Stimulated activated CD4-positive, alpha-beta T cell treated with anti-CD3 and anti-CD28 coated beads, Interleukin-12 subunit alpha, Interleukin-12 subunit beta, amount 100 ng/mL, for 4 hours (primary cell): Measurements from ENCODE around the gene AGMO.
"Not testable (repeated sequence)": the region's sequence is repeated elsewhere in the genome, so short reads cannot be mapped to it uniquely, and the experiment has no call there.

Experiments
- DNase-seq: peaks from one replicate; pipeline ENCODE4 v3.0.0-alpha.2; 2020

The AGMO gene

DNA sequence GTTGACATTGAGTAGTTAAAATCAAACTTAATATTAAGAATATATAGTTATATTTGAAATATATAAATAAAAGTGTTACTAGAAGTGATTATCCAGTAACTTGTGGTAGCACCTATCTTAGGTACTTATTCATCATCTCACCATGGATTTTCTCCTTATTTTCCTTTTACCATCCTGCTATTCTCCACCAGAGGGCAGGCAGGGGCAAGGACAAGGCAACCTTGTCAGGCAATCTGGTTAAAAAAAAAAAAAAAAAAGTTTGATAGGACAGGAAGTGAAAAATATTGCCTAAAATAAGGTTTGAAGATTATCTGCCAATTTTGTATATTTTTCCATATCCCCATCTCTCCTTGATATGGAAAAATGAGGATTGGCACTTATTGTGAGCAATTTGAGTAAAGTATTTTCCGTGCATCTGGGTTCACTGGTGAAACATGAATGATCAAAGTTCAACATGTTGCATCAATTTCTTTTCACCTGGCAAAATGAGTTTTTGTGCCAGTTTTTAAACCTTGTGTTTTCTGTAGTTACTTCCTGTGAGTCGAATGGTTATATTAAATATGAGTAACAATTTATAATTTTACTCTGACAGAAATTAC, 256.7 kb downstream of the AGMO start:
- no peak for DNase-seq

DNA sequence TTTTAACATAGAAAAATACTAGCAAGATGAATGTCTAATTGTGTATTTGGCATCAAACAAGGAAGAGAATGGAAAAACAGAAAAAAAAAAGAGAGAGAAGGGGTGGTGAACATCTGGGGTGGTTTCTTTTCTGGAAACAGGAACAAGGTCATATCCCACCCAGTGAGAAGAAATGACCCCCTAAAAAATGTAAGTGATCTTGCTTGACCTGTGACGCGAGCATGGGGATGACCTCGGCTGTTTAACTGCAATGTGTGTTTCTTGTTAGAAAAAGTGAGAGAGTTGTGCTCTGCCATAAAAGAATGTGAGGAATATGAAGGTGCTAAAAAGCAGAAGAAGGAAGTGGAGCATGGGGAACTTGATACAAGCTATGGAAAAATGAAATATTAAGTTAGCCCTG, 258.5 kb downstream of the AGMO start:
- no peak for DNase-seq

DNA sequence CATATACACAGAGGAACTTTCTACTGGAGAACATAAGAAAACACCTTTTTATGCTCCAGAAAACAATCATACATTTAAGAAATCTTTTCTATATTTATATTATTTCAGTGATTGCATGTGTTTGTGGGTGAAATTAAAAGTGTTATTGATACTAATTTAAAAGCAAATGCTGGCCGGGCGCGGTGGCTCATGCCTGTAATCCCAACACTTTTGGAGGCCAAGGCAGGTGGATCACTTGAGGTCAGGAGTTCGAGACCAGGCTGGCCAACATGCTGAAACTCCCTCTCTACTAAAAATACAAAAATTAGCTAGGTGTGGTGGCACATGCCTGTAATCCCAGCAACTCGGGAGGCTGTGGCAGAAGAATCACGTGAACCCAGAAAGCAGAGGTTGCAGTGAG, 260.8 kb downstream of the AGMO start:
- not testable (repeated sequence) for DNase-seq

DNA sequence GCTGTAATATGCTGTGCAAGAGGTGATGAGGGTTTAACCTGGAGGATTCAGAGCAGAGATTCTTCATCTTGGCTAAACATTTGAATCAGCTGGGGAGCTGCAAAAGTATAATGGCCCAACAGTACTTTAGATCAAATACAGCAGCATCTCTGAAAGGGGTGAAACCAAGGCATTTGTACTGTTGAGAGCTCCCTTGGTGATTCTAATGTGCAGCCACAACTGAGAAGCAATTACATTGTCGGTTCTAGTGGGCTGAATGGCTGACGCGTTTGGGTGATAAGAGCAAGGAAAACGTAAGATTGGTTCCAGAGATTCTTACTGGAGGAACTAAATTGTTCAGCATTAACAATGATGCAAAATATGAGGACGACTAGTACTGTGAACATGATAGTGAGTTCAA, 269.7 kb downstream of the AGMO start:
- DNase-seq, result no peak

DNA sequence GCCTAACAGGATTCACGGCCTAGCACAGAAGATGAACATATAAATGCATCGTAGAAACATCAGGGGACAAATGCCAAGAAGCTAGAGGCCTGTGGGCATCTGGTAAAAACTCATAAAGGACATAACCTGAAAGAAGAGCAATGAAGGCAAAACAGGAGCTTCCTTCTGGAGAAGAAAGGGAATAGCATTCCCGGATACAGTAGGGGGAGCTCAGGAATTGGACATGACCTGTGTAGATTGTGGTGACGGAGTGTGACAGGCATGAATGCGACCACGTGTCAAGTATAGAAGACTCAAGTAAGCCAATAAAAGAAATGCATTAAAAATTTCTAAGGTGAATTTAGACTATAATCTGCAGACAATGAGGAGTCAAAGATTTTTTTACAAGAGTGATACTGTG, 270.1 kb downstream of the AGMO start:
- DNase-seq, result no peak

DNA sequence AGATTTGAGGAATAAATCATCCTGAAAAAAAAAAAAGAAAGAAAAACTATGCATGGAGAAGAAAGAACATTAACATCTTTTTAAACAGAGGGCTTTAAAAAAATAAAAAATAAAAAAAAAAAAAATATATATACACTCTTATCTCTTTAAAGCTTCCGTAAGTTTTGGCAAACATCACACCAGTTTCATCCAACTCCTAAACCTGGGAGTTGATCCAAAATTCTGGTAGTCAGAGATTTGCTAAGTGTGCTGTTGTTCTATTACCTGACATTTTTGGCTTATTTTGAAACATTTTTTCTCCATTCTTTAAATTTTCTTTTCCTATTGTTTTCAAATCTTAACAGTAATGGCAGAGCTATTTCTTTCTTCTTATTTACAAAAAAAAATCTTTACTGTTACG, 273.1 kb downstream of the AGMO start:
- DNase-seq, result no peak

DNA sequence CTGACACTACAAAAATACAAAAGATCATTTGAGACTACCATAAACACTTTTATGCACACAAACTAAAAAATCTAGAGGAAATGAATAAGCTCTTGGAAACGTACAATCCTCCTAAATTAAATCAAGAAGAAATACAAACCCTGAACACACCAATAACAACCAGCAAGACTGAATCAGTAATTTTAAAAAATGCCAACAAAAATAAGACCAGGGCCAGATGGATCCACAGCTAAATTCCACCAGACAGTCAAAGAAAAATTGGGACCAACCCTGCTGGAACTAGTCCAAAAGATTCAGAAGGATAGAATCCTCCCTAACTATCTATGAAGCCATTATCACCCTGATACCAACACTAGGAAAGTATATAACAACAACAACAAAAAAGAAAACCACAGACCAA, 277.4 kb downstream of the AGMO start:
- DNase-seq, result no peak

DNA sequence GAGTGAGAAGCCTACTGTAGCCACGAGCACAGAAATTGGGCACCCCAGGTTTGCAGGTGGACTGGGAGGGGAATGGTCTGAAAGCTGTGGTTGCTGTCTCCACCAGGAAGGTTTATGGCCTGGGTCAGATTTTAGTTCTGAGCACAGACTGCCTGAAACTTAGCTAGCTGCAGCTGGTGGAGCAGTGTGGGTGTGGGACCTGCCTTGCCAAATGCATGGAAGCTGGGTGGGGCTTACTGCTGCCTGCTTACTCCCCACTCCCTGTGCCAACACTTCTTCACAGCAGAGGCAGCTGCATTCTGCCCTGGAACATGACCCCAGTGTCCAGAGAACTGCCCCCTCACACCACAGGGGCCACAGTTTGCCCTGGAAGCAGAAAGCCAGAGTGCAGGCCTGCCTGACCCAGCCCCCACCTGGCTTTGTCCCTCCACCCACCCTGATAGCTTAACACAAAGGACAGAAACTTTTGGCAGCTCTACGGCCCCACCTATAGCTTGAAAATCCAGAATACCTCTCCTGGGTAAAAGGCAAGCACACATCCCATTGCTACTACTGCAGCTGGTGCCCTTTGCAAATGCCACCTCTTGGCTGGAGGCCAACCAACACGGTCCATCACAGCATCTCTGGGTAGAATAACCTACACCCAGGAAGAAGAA, 281.6 kb downstream of the AGMO start:
- no peak for DNase-seq

DNA sequence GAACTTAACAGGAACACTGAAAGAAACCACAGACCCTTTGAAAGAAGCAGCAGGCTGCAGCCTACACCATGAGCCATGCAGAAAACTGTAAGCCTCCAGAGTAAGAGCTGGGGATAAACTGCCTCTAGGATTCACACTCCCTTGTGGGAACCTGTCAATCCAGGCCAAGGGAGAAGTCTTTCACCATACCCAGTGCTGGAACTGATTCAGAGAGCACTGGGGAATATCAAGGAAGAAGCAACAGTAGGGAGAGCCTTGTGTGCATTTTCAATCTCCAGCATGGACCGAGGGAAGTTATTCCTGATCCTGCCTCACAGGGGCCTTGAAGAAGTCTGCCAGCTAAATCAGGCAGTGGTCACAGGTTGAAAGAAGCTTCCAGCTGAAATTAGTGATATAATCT, 282.2 kb downstream of the AGMO start:
- no peak for DNase-seq

DNA sequence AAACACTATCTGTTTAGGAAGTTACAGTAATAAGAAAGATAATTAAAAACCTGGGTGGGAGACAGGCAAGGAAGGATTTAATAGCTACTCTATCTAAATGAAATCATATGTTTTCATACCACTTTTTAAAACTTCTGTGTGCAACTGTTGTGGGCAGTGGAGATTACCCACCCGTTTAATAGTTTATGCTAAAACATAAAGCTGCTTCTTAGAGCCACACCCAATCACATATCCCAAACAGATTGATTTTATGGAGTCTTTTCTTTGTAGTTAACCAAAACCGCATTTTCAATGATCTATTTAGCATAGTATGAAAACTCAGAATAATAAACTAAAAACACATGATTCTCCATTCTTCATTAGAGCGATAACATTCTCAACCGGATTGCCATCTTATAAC, 304.1 kb downstream of the AGMO start:
- no peak for DNase-seq

DNA sequence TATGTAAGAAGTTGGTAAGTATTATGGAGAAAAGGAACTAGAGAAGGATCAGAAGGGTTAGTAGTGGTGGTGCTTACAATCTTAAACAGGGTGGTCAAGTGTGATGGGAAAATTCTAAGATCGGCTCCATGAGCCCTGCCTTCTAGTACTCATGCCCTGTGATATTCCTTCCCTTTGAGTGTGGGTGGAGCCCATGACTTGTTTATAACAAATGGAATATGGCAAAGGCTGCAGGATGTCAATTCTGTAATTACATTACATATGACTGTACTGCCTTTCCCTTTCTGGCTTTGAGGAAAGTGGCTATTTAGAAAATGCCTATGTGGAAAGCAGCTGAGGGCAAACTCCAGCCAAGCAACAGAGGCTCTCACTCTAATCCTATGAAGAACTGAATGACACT, 309.6 kb downstream of the AGMO start:
- no peak for DNase-seq

DNA sequence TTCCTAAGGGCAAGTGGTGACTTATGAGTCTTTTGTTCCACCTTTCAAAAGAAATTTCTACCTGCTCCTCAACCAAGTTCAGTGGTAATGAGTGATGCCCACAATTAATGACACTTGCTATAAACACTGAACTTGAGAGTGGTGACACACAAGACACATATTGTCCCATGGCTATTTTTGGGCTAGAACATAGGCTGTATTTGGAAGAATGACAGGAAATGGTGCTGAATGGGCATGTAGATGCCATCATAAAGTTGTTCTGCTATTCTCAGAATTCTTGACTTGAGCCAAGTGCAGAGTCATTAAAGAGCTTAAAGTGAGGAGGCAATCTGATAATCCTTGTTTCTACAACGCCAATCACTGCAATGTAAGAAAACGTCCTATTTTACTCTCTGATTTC, 313.3 kb downstream of the AGMO start:
- DNase-seq, result no peak

DNA sequence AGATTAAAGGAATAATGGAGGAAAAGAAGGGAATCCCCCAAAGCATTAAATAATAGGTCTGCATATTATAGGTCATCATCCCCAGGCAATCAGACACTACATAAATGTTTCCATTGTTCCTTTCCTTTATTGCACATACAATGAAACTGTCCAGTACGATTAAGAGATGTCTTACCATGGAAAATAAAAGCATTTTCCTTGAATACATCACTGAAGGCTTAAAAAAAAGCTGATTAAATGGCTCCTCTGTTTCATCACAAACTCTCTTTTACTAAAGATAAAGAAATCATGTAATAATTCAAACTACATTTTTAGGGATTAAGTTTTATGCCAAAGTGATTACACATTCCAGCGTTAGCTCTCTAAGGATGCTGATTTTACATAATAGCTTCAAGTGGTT, 316.0 kb downstream of the AGMO start:
- no peak for DNase-seq

DNA sequence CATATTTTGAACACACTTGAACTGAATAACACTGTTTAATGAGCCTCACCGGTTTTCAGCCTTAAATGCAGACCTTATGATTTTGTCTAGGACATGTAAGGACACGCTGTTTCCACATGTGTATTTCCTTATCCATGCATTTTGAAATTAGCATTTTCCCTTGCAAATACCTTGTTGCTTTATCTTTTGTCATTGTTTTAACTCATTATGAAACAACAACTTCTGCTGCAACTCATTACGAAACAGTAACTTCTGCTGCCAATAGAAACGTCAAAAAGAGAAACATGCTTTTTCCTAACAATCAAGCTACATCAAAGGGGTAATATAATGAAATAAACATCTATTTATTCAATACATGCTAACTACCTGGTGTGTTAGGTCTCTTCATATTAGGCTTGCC, 322.0 kb downstream of the AGMO start:
- no peak for DNase-seq

DNA sequence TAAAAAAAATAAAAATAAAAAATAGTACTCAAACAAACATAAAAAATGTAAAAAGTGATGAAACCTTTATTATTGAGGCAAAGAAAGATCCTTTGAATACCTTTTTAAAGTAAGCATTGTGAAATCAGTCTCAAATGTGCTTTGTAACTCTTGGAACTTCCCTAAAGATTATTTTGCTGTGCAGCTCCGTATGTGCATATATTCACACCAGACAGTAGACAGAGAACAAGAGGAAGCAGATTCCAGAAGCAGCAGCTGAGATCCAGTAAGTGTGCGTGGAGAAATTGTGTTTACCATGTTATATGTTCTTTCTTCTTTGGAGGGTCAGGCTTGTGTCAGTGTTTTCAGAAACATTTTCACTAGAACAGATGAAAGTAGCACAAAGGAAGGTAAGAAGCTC, 324.9 kb downstream of the AGMO start:
- no peak for DNase-seq

DNA sequence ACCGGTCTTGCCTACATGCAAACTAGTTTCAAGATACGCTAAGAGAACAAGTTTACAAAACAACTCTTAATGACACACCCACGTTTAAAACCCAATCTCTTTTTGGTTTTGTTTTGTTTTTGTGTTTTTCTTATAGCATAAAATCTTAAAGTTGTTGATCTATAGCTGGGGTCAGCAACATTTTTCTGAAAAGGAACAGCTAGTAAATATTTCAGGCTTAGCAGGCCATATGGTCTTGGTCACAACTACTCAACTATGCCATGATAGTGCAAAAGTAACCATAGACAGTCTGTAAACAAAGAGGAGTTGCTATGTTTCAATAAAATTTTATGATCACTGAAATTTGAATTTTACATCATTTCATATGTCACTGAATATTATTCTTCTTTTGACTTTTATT, 327.4 kb downstream of the AGMO start:
- no peak for DNase-seq

DNA sequence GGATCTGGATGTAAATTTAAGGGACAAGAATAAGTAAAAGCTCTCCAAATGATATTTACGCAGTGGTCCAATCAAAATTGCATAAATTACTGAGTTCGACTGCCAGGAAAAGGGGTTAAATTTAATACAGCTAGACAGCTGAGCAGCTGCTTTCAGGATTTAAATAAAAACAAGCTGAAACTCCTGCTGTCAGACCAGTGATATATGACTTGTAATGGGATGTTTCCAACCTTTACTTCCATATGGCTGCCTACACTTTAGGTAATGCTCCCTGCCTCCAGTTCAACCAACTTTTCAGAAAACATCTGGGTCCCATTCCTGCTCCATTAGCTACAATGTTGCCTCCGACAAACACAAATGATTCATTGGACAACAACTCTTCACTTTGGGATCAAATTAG, 333.0 kb downstream of the AGMO start:
- no peak for DNase-seq

DNA sequence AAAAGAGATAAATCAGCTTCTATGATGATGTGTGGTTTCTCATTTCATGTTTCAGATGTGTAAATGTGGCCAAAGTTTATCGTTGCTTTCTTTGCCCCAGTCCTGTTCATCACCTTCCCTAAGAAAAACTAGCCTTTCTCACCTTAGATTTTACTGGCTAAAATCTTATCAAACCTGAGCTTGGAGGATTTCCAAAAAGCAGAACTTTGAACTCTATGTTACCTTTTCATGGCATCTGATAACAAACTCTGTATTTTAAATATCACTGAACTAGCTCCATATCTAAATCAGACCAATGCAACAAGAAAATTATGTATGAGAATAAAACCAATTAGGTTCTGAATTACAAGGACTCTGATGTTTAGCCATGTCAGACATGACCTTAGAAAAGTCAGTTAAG, 335.8 kb downstream of the AGMO start:
- DNase-seq, result no peak

DNA sequence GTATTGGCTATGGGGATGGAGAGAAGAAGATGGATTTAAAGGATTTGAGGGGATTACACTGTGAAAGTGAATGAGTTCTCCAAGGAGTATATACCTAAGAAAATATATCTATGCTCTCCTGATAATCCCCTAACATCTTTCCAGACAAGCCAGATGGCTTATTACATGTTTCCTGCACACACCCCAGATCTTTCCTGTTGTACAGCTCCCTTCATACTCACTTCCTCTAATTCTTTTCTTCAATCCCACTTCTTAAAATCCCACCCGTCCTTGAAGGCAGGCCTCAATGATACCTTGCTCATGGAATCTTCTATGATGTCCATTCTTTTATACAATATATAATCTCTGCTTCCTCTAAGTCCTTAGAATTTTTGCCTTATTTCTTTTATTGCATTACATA, 342.1 kb downstream of the AGMO start:
- DNase-seq, result no peak

DNA sequence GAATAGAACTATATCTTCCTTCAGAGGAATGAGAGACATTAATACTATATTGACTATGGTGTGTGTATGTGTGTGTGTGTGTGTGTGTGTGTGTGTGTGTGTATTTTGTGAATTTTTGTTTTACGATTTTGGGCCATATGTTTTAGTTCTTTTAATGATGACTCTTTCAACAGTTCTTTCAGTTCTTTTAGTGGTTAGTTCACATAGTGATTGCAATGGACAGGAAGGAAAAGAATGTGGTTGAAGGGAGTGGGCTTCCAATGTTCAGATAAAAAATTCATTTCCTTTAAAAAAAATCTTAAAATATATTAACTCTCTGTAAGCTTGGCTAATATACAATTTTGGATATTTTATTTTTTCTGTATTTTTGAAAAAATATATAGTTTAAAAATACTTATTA, 343.6 kb downstream of the AGMO start:
- no peak for DNase-seq

DNA sequence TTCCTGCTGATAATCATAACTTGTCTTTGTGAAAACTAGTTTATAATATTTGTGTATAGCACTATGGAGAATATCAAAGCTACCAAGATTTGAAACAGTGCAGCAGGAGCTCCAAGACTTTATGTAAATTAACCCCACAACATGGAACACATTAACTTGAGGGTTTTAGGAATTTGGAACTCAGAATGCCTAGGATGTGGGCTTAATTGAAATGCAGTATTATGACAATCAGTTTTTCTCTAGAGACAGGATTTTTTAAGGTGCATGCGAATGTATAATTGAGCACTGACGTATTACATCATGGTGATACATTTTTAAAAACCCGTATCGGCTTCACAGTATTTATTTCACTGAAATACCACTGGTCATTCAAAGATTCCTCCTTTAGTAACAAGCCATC, 346.2 kb downstream of the AGMO start:
- DNase-seq, result no peak

DNA sequence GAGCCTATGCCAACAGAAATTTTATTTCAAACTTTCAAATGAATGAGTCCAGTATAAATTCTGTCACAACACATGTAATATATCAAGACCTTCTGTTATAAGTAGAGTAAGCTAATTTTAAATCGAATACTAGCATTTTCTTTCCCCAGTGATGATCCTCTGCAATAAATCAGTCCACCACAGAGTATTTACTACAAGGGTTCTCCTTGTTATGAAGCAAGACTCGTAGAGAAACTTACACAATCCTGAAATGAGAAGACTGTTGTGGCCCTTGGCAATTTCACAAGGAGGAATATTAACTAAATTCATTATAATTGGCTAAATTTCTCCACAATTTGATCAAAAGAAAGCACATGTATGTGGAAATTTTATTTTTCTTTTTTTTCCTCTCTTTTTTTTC, 346.8 kb downstream of the AGMO start:
- DNase-seq, result no peak

DNA sequence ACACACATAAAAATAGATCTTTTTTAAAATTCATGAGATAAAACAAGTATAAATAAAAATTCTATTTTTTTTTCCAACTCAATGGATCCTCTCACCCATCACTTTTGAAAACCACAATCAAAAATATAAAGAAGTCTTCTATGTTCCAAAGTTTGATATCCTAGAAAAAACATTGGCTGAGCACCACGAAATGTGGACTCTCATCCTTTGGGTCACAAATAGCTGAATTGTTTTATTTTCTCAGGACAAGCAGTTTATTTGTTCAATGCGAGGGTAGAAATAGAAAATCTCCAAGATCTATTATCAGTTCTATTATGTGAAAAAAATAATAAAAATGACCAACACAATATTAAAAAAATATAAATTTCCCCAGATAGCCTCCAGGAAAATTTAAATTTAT, 348.7 kb downstream of the AGMO start:
- DNase-seq, result no peak

DNA sequence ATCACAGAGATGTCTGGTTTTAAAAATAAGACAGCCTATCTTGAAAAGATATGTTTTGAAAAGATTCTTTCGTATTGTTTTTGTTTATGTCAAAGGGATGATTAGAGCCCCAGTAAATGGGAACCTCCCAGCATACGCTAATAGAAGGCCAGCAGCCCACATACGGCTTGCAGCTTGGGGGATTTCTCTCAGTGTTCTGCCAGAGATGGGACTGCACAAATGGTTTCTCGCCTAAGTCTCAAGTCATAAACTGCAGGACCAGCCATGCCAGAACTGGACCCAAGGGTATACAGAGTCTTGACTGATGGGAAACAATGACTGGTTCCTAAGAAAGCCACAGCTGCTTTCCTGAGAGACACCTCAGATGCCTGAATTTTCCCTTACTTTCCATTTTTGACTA, 352.4 kb downstream of the AGMO start:
- DNase-seq, result no peak

DNA sequence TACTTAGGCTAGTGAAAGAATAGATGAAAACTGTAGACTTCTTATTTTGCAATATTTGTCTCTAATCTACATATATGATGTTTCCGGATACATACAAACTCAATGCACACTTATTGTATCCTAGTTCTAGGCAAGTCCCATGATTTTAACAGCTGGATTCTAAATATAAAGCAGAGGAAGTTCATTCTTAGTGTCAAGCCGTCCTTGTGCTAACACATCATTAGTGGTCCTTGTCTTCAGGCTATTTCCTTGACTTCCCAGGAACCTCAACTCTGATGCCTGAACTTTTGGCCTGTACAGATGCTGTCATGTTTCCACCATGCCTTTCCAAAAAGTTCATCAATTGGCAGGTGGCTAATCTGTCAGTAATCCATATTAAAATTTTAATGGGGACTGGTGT, 357.4 kb downstream of the AGMO start:
- no peak for DNase-seq

DNA sequence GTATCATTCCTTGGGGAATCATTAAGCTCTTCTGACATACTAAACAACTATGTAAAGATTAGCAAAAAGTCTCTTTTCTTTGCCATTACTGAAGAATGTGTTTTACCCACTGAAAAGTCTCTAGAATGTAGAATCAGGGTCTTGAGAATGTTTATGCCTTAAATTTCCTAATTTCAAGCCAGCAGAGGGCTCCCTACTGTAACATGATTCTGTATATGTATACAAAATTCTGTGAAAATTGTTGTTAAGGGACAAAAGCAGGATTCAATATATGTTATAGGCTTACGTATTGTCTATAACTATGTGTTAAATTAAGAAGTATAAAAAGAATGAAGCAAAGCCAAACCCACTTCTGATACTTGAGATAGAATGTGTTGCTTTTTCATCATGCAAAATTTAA, 362.3 kb downstream of the AGMO start:
- DNase-seq, result no peak
